Femur (tissue), 1 donor: ENCODE measurements around the gene HSD11B2.
A peak's percentile ranks its signal among the peaks of the same experiment; 100 is the strongest.

Source experiments
- DNase-seq: peaks from one replicate; pipeline ENCODE4 v3.0.0-alpha.2; 2017

HSD11B2 gene

GRCh38 chr16:67436640-67437193 lies 5.8 kb downstream of the HSD11B2 start:
- no peak for DNase-seq

- no peak for DNase-seq
Observed at GRCh38 chr16:67437513-67437912, 6.6 kb downstream of the HSD11B2 start.

DNA sequence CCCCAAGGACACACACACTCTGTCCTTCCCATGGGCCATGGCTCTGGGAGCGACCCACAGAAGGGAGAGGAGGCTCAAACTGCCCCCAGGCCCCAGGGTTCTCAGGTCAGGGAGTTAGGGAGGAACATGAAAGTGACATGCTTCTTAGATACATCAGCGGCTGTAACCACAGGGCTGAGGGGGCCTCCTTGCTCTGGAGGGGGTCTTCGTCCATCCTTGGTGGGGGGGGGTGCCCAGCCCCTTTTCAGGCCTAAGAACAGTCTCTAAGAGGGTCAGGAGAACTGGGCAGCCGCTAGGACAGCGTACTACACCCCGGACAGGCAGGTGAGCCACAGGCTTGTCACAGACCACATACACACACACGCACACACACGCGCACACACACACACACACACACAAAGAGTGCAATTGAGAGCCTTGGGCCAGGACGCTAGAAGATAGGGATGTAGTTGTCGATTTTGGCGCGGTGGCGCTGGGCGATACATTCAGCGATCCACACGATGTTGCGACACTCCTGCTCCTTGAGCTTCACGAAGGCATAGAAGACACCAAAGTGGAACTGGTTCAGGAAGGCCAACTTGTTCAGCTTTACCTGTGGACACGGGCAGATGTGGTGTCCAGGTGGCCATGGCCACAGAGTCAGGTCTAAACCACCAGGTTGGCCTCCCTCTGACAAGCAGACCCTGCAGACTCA lies 7.3 kb downstream of the HSD11B2 start:
- no peak for DNase-seq

- DNase-seq, result no peak
Observed at GRCh38 chr16:67438824-67439393, 8.0 kb downstream of the HSD11B2 start.

DNA sequence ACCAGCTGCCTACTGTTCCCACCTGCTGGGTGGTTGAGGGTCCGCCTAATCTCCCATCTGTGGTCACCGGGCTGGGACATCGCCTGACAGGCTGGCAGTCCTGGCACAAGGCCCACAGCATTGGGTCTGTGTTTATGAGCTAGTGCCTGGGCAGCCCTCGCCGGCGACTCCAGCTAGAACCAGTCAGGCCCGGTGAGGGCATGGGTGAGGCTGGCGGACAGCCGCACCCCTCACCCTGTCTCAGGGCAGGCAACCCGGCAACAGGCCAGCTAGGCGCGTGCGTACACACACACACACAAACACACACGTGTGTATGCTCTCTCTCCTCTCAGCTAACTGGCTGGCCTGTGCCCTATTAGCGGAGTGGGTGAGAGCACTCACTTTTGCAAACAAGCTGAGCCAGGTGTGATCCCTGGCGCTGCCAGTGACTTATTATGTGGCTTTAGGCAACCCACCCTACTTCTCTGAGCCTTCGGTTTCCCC lies 10.4 kb downstream of the HSD11B2 start:
- peak; percentile 82 for DNase-seq

DNA sequence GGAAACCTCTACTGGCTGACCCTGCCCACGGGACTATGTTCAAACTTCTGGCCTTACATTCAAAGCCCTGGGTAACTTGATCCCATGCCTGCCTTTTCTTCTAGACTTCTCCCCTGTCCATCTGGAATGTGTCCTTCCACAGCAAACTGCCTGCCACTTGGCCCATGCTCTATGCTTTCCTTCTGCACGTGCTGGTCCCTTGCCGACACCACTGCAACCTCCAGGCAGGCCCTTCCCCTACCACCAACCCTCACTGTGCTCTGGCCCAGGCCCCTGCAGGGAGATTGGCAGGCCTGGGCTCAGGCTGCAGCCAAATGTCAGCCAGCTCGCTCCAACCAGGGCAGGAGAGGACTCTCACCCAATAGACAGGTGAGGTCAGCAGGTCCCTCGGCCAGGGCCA lies 11.0 kb downstream of the HSD11B2 start:
- DNase-seq, result no peak

DNA sequence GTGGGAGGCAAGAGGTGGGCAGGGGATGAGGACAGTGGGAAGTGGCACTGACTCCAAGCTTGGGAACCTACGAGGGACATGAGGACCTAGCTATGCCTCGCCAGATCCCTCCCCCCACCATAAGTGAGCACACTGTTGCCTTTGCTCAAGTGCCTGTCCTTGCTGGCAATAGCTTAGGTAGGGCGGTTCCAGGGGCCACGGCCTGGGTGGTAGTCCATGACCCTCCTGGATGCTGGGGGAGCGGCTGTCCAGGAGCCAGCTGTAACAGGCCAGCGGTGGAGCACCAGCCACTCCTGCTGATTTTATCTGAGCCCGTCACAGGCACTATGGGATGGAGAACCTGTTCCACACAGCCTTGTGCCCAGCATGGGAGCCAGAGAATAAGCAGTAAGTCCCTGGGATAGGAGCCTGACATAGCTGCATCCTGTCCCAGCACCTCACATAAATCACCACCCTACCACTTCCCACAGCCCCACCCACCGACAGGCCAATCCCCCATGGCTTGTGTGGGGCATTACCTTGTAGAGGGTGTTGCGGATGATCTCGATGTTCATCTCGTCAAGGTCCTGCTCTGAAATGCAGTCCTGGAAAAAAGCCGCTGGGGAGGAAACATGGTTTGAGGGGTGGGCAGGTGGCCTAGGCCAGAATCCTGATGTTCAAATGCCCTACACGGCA lies 11.8 kb downstream of the HSD11B2 start:
- no peak for DNase-seq

- DNase-seq, result peak; percentile 79
Observed at GRCh38 chr16:67443265-67443664, 12.3 kb downstream of the HSD11B2 start.

DNA sequence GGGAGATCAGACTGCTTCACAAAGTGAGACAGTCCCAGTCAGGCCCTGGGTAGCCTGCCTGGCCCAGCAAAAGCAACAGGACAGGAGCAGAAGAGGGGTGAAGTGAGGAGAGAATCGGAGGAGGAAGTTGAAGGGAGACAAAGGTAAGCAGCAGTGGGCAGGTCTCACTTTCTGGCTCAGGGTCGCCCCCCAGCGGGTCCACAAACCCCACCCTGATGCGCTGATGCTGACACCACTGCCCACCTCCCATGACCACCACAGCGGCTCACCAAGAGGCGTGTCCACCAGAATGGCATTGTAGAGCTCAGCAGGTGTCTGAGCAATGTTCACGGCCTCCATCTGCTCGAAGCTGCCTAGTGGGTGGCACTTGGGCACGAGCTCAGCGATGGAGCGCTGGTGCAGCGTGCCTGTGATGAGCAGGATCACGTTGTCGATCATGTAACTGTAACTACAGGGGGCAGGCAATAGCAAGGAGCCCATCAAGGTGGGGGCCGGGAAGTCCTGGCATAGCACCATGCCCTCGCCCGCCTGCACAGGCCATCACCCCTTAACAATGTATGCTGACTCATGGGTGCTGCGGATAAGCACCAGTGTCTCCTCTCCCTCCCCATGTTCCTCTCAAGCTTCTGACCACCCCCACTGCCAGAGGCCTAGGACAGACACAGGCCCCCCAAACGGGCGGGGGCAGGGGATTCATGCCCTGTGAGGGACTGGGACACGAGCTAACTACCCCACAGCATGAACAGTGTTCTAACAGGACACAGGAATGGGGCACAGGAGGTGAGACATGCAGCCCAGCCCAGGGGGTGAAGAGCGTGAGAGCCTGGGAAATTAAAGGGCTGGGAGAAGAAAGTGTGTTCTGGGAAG lies 13.6 kb downstream of the HSD11B2 start:
- DNase-seq, result no peak

GRCh38 chr16:67445126-67445426 lies 14.2 kb downstream of the HSD11B2 start:
- DNase-seq, result no peak

DNA sequence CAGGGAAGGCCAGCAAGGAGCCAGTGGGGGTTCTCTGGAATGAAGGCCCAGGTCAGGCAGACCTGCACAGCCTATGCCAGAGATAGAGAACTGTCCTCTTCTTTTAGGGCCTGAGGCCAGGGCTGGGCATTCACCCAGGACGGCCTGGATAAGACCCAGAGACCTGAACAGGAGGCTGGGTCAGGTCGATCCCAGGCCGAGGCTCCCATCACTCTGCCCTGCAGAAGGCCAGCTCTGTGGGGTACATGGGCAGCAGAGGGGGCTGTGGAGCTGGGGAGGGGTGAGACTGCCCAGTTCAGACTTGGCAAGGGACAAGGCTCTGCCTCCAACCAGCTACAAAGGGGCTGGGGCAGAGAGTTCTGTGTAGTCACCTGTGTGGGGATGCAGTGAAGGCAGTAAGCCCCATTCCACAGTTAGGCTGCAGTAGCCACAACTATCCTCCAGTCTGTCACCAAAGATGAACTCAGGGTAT lies 14.6 kb downstream of the HSD11B2 start:
- no peak for DNase-seq

DNA sequence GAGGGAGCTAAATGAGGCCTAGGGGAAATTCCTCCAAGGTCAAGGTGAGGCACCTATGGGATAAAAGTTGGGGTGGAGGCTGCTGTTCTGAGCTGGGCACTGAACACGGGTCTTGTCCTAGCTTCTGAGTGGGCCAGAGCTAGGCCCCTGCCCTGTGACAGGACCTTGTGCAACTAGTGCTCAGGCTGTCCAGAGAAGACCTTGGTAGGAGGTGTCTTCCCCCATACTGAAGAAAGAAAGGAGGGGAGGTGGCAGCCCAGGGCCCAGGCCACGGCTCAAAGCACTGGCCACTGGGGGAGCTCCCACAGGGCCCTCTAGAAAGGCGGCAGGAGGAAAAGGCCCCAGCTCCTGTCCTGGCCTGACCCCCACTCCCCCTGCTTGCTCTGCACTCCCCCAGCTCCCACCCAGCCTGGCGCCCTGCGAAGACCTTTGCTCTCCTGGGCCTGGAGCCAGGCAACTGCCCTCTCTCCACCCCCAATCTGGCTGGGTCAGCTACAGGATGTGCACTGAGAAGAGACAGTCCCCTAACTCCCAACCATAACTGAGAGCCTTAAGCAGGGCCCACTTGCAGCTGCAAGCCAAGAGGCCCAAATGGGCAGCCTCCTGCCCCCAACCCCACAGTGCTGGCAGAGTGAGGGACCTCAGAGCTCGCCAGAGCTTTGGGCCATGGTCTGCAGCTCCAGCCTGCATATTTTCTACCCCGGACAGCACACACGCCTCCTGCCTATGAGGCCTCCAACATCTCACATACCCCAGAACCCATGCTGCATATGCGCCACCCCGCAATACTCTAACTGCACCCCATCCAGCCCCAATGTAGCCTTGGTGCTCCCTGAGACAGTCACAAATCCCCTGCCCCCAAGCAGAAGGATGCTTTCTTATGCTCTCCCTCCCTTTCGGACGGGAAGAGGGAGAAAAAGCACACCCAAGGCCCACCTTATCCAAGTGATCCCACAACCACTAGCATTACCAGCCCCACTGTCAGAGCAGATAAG lies 15.3 kb downstream of the HSD11B2 start:
- peak; percentile 47 for DNase-seq

DNA sequence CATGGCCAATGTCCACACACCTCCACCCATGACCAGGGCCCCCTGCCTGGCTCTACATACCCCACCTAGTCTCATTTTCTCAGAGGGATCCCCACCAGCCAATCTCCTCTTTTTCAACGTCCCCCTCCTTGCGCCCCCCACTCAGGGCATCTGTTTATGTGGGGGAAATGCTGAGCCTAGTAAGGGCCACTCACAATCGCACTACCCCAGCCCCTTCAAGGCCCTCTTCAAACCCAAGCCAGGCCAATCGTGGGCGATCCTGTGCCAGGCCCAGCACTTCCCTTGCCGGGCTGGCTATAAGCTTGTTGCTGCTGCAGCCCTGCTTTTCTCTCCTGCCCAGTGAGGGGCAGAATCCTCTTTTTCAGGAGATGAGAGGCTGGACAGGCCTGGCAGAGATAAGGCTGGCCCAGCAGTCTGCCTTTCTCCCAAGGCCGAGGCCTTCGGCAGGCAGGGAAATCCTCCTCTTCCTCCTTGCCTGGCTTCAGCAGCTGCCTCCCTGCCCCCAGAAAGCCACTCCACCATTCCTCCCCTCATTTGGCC lies 16.1 kb downstream of the HSD11B2 start:
- no peak for DNase-seq

DNA sequence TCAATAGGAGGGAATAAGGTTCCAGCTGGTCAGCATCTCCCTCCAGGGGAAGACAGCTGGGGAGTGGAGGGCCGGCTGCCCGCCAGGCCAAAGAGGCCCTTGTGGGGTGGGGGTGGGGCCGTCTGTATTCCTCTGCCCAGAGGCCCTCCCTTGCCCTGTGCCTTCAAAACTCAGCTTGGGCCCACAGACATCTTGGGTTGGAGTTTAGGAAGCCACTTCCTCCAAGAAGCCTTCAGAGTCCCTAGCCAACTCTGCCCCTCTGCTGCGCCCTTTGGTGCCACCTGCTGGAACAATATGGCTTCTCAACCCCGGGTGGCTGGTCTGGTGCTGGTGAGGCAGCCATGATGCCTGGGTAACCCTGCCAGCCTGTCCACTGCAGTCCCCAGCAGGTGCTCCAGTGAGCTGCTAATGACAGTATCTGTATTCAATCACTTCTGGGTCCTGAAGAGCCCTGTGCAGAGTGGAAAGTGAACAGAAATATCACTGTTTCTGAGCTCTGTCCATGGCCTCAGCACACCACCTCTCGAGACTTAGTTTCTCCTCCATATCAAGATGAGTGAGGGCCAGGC lies 16.7 kb downstream of the HSD11B2 start:
- peak; percentile 62 for DNase-seq

GRCh38 chr16:67448580-67448979 lies 17.7 kb downstream of the HSD11B2 start:
- no peak for DNase-seq

- DNase-seq, result peak; percentile 47
Observed at GRCh38 chr16:67449336-67449735, 18.4 kb downstream of the HSD11B2 start.

GRCh38 chr16:67449739-67450138 lies 18.8 kb downstream of the HSD11B2 start:
- no peak for DNase-seq

GRCh38 chr16:67451061-67451703 lies 20.3 kb downstream of the HSD11B2 start:
- peak; percentile 84 for DNase-seq

DNA sequence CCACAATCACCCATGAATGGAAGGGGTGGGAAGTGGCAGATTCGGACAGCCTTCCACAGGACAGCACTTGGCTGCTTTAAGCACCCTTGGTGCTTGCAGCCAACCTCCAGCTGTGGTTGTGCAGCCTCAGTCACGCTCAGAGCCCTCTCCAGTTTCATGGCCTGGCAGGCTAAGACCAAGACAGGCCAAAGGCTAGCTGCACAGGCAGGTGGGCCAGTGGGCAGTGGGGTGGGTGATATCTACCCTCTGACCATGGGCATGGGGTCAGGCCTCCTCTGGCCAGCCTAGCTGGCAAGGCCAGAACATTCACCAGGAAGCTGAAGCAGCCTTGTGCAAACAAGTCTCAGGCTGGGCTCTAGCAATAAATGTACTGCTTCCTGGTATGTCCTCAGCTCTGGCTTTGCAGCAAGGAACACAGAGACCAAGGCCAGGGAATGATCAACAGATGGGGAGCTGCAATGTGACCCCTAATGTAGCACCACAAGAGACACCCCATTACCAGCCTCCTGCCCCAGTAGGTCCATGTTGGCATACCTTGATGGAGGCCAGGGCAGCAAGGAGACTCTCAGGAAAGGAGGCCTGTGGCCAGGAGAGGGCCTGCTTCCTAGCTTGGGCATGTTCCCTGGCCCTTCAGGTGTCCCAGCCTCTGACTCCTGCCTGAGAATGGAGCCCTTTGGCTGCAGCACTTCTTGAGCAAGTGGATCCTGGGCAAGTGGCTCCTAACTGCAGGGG lies 20.9 kb downstream of the HSD11B2 start:
- peak; percentile 63 for DNase-seq

- no peak for DNase-seq
Observed at GRCh38 chr16:67454104-67454503, 23.2 kb downstream of the HSD11B2 start.
